HL-60 (cell line): Measurements from ENCODE around the gene TENT4B.

Experiments
- DNase-seq, 2 experiments: peaks; one replicate each; pipeline ENCODE4 v3.0.0-alpha.2; 2010 to 2020; ENCODE audit warnings: low read depth in 1 of 2, low spot score in 1 of 2
- H3K27ac ChIP-seq: fragments of 250-450 bp; sonication (Bioruptor Pico); replicated peaks from 2 replicates; pipeline ENCODE4 v1.5.1; 2020; ENCODE audit warnings: mild to moderate bottlenecking, moderate library complexity
- H3K27me3 ChIP-seq: fragments of 250-450 bp; sonication (Bioruptor Pico); 2 replicates; pipeline ENCODE4 v1.5.1; 2021; ENCODE audit warnings: mild to moderate bottlenecking, moderate library complexity; ENCODE audit not compliant: insufficient read depth, poor library complexity, severe bottlenecking
- H3K4me3 ChIP-seq: replicated peaks from 2 replicates; pipeline ENCODE4 v1.5.1; 2011; ENCODE audit warnings: mild to moderate bottlenecking, control low read depth, low read length; ENCODE audit not compliant: insufficient read depth
- GABPA ChIP-seq: IDR thresholded peaks from 2 replicates; pipeline ENCODE4 v1.6.1; 2012; ENCODE audit warnings: low read depth
- POLR2AphosphoS5 ChIP-seq: IDR thresholded peaks from 2 replicates; pipeline ENCODE4 v1.6.1; 2012; ENCODE audit warnings: low read depth
- SPI1 ChIP-seq: IDR thresholded peaks from 2 replicates; pipeline ENCODE4 v1.6.1; 2012; ENCODE audit warnings: low read depth, mild to moderate bottlenecking, borderline replicate concordance
- TF ChIP-seq, protein P1 (sequence below): IDR thresholded peaks from 2 replicates; pipeline ENCODE4 v1.6.1; 2012; ENCODE audit warnings: low read depth; ENCODE audit not compliant: insufficient replicate concordance
- TF ChIP-seq, protein P2 (sequence below): IDR thresholded peaks from one replicate; pipeline ENCODE4 v1.5.1; 2011; ENCODE audit warnings: low read length, control low read depth, inconsistent platforms; ENCODE audit not compliant: insufficient read depth

Gene TENT4B

DNA sequence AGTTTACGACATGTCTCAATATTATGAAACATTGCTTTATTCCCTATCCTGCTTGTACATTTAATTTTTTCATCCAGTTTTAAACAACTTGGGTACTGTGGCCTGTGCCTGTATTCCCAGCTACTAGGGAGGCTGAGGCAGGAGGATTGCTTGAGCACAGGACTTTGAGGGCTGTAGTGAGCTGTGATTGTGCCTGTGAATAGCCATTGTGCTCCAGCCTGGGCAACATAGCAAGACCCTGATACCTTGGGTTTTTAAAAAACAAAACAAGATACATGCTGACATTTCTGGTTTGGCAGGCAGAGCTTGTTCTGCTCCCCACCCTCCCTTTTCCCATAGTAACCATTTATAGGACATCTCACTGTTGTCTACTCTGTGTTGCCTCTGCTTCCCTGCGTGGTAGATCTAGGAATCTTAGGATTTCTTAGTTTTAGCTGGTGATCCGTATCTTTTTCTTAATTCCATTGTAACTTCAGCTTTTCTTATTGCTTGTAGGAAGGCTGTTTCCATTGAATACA lies 35.6 kb downstream of the TENT4B start:
- Histone ChIP-seq H3K27me3 (no peaks in the 10 kb centered on the region), H3K4me3 (no peak overlapping the region), H3K27ac (no peak overlapping the region)
- TF ChIP-seq, protein P1, sequence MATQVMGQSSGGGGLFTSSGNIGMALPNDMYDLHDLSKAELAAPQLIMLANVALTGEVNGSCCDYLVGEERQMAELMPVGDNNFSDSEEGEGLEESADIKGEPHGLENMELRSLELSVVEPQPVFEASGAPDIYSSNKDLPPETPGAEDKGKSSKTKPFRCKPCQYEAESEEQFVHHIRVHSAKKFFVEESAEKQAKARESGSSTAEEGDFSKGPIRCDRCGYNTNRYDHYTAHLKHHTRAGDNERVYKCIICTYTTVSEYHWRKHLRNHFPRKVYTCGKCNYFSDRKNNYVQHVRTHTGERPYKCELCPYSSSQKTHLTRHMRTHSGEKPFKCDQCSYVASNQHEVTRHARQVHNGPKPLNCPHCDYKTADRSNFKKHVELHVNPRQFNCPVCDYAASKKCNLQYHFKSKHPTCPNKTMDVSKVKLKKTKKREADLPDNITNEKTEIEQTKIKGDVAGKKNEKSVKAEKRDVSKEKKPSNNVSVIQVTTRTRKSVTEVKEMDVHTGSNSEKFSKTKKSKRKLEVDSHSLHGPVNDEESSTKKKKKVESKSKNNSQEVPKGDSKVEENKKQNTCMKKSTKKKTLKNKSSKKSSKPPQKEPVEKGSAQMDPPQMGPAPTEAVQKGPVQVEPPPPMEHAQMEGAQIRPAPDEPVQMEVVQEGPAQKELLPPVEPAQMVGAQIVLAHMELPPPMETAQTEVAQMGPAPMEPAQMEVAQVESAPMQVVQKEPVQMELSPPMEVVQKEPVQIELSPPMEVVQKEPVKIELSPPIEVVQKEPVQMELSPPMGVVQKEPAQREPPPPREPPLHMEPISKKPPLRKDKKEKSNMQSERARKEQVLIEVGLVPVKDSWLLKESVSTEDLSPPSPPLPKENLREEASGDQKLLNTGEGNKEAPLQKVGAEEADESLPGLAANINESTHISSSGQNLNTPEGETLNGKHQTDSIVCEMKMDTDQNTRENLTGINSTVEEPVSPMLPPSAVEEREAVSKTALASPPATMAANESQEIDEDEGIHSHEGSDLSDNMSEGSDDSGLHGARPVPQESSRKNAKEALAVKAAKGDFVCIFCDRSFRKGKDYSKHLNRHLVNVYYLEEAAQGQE: no peak
- TF ChIP-seq GABPA (no peak), POLR2AphosphoS5 (no peak), SPI1 (no peak)
- TF ChIP-seq, protein P2, sequence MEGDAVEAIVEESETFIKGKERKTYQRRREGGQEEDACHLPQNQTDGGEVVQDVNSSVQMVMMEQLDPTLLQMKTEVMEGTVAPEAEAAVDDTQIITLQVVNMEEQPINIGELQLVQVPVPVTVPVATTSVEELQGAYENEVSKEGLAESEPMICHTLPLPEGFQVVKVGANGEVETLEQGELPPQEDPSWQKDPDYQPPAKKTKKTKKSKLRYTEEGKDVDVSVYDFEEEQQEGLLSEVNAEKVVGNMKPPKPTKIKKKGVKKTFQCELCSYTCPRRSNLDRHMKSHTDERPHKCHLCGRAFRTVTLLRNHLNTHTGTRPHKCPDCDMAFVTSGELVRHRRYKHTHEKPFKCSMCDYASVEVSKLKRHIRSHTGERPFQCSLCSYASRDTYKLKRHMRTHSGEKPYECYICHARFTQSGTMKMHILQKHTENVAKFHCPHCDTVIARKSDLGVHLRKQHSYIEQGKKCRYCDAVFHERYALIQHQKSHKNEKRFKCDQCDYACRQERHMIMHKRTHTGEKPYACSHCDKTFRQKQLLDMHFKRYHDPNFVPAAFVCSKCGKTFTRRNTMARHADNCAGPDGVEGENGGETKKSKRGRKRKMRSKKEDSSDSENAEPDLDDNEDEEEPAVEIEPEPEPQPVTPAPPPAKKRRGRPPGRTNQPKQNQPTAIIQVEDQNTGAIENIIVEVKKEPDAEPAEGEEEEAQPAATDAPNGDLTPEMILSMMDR: no peak
- DNase-seq: no peak

GRCh38 chr16:50190292-50190691 lies 37.2 kb downstream of the TENT4B start:
- H3K27ac ChIP-seq: no peak overlapping the region

GRCh38 chr16:50192386-50193050 lies 39.4 kb downstream of the TENT4B start:
- Histone ChIP-seq H3K27ac (no peak overlapping the region), H3K27me3 (no peaks in the 10 kb centered on the region), H3K4me3 (no peak overlapping the region)
- TF ChIP-seq, protein P2: no peak
- TF ChIP-seq GABPA (no peak), SPI1 (no peak), POLR2AphosphoS5 (no peak)
- TF ChIP-seq, protein P1: no peak
- no peak for DNase-seq

More at GRCh38 chr16:50190292-50190691, 37.2 kb downstream of the TENT4B start:
- TF ChIP-seq SPI1 (no peak), POLR2AphosphoS5 (no peak), GABPA (no peak)
- TF ChIP-seq, protein P2: no peak
- TF ChIP-seq, protein P1: no peak
- DNase-seq: no peak
- Histone ChIP-seq H3K4me3 (no peak overlapping the region), H3K27me3 (no peaks in the 10 kb centered on the region)
